K562 (cell line): ENCODE data around the gene RET. TPM values are rescaled to one million over a fixed set of nuclear protein-coding genes. Genes with fewer than 3 reads are reported as not detected.

Source experiments
- ATAC-seq: fragments of 200-7000 bp; cut with Tn5 transposase; 3 replicates; pipeline ENCODE4 v1.9.1; 2020; ENCODE audit warnings: moderate library complexity
- BruUV-seq: library from RNA; stranded (reverse); fragments of 400-500 nt; replicated peaks from 2 replicates; lab custom pipeline; 2021; lab: Mats Ljungman, UMichigan
- CTCF ChIA-PET: fragments of 300-600 bp; formaldehyde crosslinking; extraction: SDS; loops from one replicate; lab custom pipeline; 2021; ENCODE audit warnings: low intra/inter-chr PET ratio; lab: Yijun Ruan, JAX
- POLR2A ChIA-PET: fragments of 300-600, 350-650 bp; sonication (Branson Sonifier 250); formaldehyde crosslinking; extraction: SDS; loops from one replicate; lab custom pipeline; 2021; ENCODE audit warnings: antibody characterized with exemption, inconsistent platforms; lab: Yijun Ruan, JAX
- DNase-seq, 4 experiments: peaks; one replicate each; pipeline versions ENCODE4 v3.0.0 to v3.0.0-alpha.2; 2011 to 2018; ENCODE audit warnings: low spot score in 3 of 4, mixed read lengths in 3 of 4; ENCODE audit errors: extremely low read depth in 1 of 4
- FAIRE-seq: peaks from 2 replicates; lab custom pipeline; 2011; peaks lifted over from hg19 to GRCh38; lab: Jason Lieb, UNC
- H2AFZ ChIP-seq: 2 replicates; pipeline ENCODE4 v1.6.0; 2011; ENCODE audit warnings: low read depth, low read length, control low read depth, inconsistent platforms
- H3K27ac ChIP-seq: fragments of 200-600 bp; 3 replicates; pipeline ENCODE4 v1.8.0; 2011; ENCODE audit warnings: low read depth, mild to moderate bottlenecking, control low read depth, inconsistent platforms, low read length, moderate library complexity, mixed read lengths; ENCODE audit errors: extremely low read depth
- H3K27me3 ChIP-seq, 2 experiments: fragments of 300-600 bp in 1 of 2; 2 replicates in 1 of 2; 3 replicates in 1 of 2; pipeline versions ENCODE4 v1.6.0 to v1.8.0; 2011; ENCODE audit warnings: inconsistent platforms in 2 of 2, low read length in 2 of 2, mild to moderate bottlenecking in 1 of 2, mixed read lengths in 1 of 2, moderate library complexity in 1 of 2; ENCODE audit not compliant: control insufficient read depth in 2 of 2, insufficient read depth in 2 of 2
- H3K36me3 ChIP-seq: fragments of 300-600 bp; 3 replicates; pipeline ENCODE4 v1.8.0; 2011; ENCODE audit warnings: mild to moderate bottlenecking, low read length, inconsistent platforms; ENCODE audit not compliant: control insufficient read depth, insufficient read depth
- H3K4me1 ChIP-seq, 2 experiments: fragments of 200-600 bp in 1 of 2; replicated peaks in 1 of 2; 2 replicates in 1 of 2; 3 replicates in 1 of 2; pipeline versions ENCODE4 v1.5.1 to v1.8.0; 2011; ENCODE audit warnings: inconsistent platforms in 2 of 2, low read length in 2 of 2, mild to moderate bottlenecking in 1 of 2, mixed read lengths in 1 of 2, moderate library complexity in 1 of 2; ENCODE audit not compliant: control insufficient read depth in 2 of 2, insufficient read depth in 2 of 2
- H3K4me2 ChIP-seq: 2 replicates; pipeline ENCODE4 v1.6.1; 2011; ENCODE audit warnings: low read length, control low read depth, inconsistent platforms, mixed read lengths; ENCODE audit not compliant: insufficient read depth
- H3K4me3 ChIP-seq: fragments of 200-600 bp; sonication (generic), shearing (Covaris generic); 2 replicates; pipeline ENCODE4 v1.5.1; 2016; ENCODE audit warnings: control low read depth, inconsistent platforms
- H3K79me2 ChIP-seq: fragments of 200-600 bp; 3 replicates; pipeline ENCODE4 v1.8.0; 2011; ENCODE audit warnings: low read length, inconsistent platforms; ENCODE audit not compliant: control insufficient read depth, insufficient read depth
- H3K9ac ChIP-seq, 2 experiments: 2 replicates each; pipeline versions ENCODE4 v1.6.0 to v1.6.1; 2011; ENCODE audit warnings: low read depth in 2 of 2, low read length in 2 of 2, control low read depth in 1 of 2, inconsistent platforms in 1 of 2, mild to moderate bottlenecking in 1 of 2, mixed read lengths in 1 of 2; ENCODE audit not compliant: insufficient read depth in 1 of 2
- H3K9me1 ChIP-seq: one replicate; pipeline ENCODE4 v1.6.0; 2011; ENCODE audit warnings: inconsistent platforms, mild to moderate bottlenecking, low read length, moderate library complexity; ENCODE audit not compliant: control insufficient read depth, insufficient read depth
- H3K9me3 ChIP-seq: replicated peaks from 2 replicates; pipeline ENCODE4 v1.5.1; 2011; ENCODE audit warnings: low read depth, low read length, inconsistent platforms; ENCODE audit not compliant: control insufficient read depth, insufficient read depth
- H4K20me1 ChIP-seq: replicated peaks from 2 replicates; pipeline ENCODE4 v1.6.1; 2011; ENCODE audit warnings: low read length, inconsistent platforms, mixed read lengths; ENCODE audit not compliant: control insufficient read depth, insufficient read depth
- BDP1 ChIP-seq: IDR thresholded peaks from 3 replicates; pipeline ENCODE4 v1.6.1; 2011; ENCODE audit not compliant: insufficient read length, insufficient read depth
- FOXA3 ChIP-seq, 2 experiments: fragments of 450-650 bp in 1 of 2; sonication (generic) in 1 of 2; formaldehyde crosslinking; IDR thresholded peaks in 1 of 2; conservative IDR thresholded peaks in 1 of 2; 2 replicates each; pipeline versions ENCODE4 v1.4.0 to v1.8.0; 2020 to 2022; ENCODE audit warnings: mild to moderate bottlenecking in 2 of 2, missing genetic modification reagents in 1 of 2
- MTA1 ChIP-seq: fragments of 450-650 bp; IDR thresholded peaks from 2 replicates; pipeline ENCODE4 v1.6.1; 2017; ENCODE audit warnings: borderline replicate concordance
- SNIP1 ChIP-seq: fragments of 450-650 bp; IDR thresholded peaks from 2 replicates; pipeline ENCODE4 v1.7.1; 2017; ENCODE audit warnings: low read depth, mild to moderate bottlenecking
- SNRNP70 ChIP-seq: fragments of 200-400 bp; formaldehyde crosslinking; optimal IDR thresholded peaks from 2 replicates; pipeline ENCODE3; 2017; ENCODE audit warnings: low read depth, low read length
- TGIF2 ChIP-seq: sonication (generic); formaldehyde crosslinking; IDR thresholded peaks from 2 replicates; pipeline ENCODE4 v1.8.1; 2022; ENCODE audit warnings: mild to moderate bottlenecking, missing genetic modification reagents, moderate library complexity
- ZC3H8 ChIP-seq: fragments of 450-650 bp; IDR thresholded peaks from 2 replicates; pipeline ENCODE4 v1.6.1; 2017
- ZSCAN32 ChIP-seq: fragments of 450-650 bp; formaldehyde crosslinking; IDR thresholded peaks from 2 replicates; pipeline ENCODE4 v1.4.0; 2020; ENCODE audit warnings: mild to moderate bottlenecking, moderate library complexity
- WGBS: fragments of 100-300 bp; shearing (Covaris generic); methylation state at CpG from one replicate; pipeline ENCODE4 v1.1.6; 2016; ENCODE audit warnings: low coverage, mixed read lengths; ENCODE audit not compliant: insufficient coverage; ENCODE audit errors: missing lambda C conversion rate; 5-methylcytosine and 5-hydroxymethylcytosine counted together
- in situ Hi-C: fragments of 300-500 bp; cut with MboI; formaldehyde crosslinking; loops from 4 replicates; pipeline ENCODE4 v1.15.0; 2018; ENCODE audit warnings: inconsistent platforms, mixed read lengths
- intact Hi-C: fragments of 100-400 bp; cut with micrococcal nuclease; formaldehyde crosslinking; loops from 2 replicates; pipeline ENCODE4 v1.14.2; 2022
- polyA plus RNA-seq, 8 experiments: library from polyadenylated mRNA; depleted of rRNA in 4 of 8; stranded (reverse) in 5 of 8; unstranded in 3 of 8; fragments of >200 nt; fragmentation: Nextera tagmentation in 2 of 8; fragmentation: Illumina TruSeq in 1 of 8; extraction: Ambion mirVana in 2 of 8; extraction: Trizol in 1 of 8; gene quantifications; 2 replicates each; pipeline versions ENCODE4 v1.2.1 to v1.2.3, GENCODE V29; 2011 to 2014; ENCODE audit warnings: inconsistent platforms in 1 of 8, missing spikeins in 1 of 8
- total RNA-seq, 7 experiments: library from RNA; depleted of rRNA in 6 of 7; stranded (reverse); fragments of >200 nt in 6 of 7; fragmentation: Illumina TruSeq in 2 of 7; extraction: Trizol in 2 of 7; gene quantifications; 2 replicates each; pipeline versions ENCODE4 v1.2.1 to v1.2.3, GENCODE V29; 2011 to 2021; ENCODE audit warnings: low replicate concordance in 1 of 7
- TF ChIP-seq, protein P1 (sequence below): fragments of 450-650 bp; IDR thresholded peaks from 2 replicates; pipeline ENCODE4 v1.6.1; 2016; ENCODE audit warnings: antibody characterized with exemption

The RET gene
- total and polyA plus RNA-seq, 9 of the 15 experiments (the other 6 are each of a cell fraction or from before 2014, with no cell fraction given) = 0.04 to 0.05 TPM; not detected in 7

DNA sequence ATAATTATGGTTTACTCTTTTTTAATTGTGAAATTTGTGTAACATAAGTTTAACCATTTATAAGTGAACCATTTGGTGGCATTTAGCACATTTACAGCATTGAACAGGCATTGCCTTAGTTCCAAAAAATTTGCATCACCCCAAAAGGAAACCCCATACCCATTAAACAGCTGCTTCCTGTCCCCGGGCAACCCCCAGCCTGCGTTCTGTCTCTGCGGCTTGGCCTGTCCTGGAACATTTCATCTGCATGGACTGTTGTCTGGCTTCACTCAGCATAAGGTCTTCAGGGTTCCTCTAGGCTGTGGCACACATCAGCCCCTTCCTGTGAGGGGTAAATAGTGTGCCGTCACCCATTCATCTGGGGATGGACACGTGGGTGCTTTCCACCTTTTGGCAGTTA, 6.9 kb downstream of the RET start:
- H3K36me3 ChIP-seq = no peaks in the 10 kb centered on the region
- no TSS peak for BruUV-seq
- H2AFZ ChIP-seq = no peak overlapping the region
- intact Hi-C loops (no loop called here), in situ Hi-C loops (no loop called here)
- FAIRE-seq (no peak), DNase-seq (no peak), ATAC-seq (no peak)
- no peaks in the 10 kb centered on the region for H4K20me1 ChIP-seq
- H3K79me2 ChIP-seq = no peaks in the 10 kb centered on the region
- CTCF ChIA-PET = interaction anchor here (0.8 kb wide), 1 partner anchor 22 kb away, joined by 3 read pairs; no protein-coding TSS in a partner anchor
- WGBS = 2% methylated on average over 5 of the region's 5 CpGs
- H3K4me2 ChIP-seq = no peak overlapping the region
- H3K9ac ChIP-seq = no peak overlapping the region
- H3K4me3 ChIP-seq = no peak overlapping the region
- no peaks in the 10 kb centered on the region for H3K9me3 ChIP-seq
- TF ChIP-seq MTA1 (no peak), SNIP1 (no peak), SNRNP70 (no peak), ZC3H8 (no peak), TGIF2 (no peak), ZSCAN32 (CRISPR knock-in tag) (no peak), FOXA3 (CRISPR knock-in tag; conservative IDR thresholded peaks at IDR 0.05 in 1 of 2, IDR thresholded peaks at IDR 0.05 in 1 of 2) (no peak), BDP1 (no peak)
- TF ChIP-seq, protein P1, sequence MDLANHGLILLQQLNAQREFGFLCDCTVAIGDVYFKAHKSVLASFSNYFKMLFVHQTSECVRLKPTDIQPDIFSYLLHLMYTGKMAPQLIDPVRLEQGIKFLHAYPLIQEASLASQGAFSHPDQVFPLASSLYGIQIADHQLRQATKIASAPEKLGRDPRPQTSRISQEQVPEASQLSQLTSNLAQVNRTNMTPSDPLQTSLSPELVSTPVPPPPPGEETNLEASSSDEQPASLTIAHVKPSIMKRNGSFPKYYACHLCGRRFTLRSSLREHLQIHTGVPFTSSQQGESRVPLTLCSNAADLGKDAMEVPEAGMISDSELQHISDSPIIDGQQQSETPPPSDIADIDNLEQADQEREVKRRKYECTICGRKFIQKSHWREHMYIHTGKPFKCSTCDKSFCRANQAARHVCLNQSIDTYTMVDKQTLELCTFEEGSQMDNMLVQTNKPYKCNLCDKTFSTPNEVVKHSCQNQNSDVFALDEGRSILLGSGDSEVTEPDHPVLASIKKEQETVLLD = no peak
- peaks cover 0 to 45% of the 10 kb centered on the region in 2 experiments; a peak in 2 of 5 replicates for H3K27me3 ChIP-seq
- H3K4me1 ChIP-seq = peaks cover 0 to 2% of the 10 kb centered on the region in 2 experiments; a peak in 1 of 5 replicates
- H3K9me1 ChIP-seq = no peaks in the 10 kb centered on the region
- POLR2A ChIA-PET = no interaction called here
- no peak overlapping the region for H3K27ac ChIP-seq
